Astrocyte of the hippocampus (primary cell): Measurements from ENCODE around the gene SYVN1.

Experiments used
- DNase-seq: peaks from one replicate; pipeline ENCODE4 v3.0.0; 2011; ENCODE audit warnings: low read depth, low spot score

SYVN1 gene

GRCh38 chr11:65087827-65088226 is 46.5 kb downstream of the SYVN1 start:
- no peak for DNase-seq

GRCh38 chr11:65087216-65087615 is 47.1 kb downstream of the SYVN1 start:
- no peak for DNase-seq

GRCh38 chr11:65086809-65087208 is 47.5 kb downstream of the SYVN1 start:
- no peak for DNase-seq

GRCh38 chr11:65085446-65085845 is 48.9 kb downstream of the SYVN1 start:
- no peak for DNase-seq

GRCh38 chr11:65084598-65085375 is 49.5 kb downstream of the SYVN1 start:
- DNase-seq, result no peak

- peak; percentile 99 for DNase-seq
These were observed 50.3 kb downstream of the SYVN1 start, which contains the start of the genes CDCA5 and ZFPL1 for GRCh38 chr11:65083834-65084597. Gene CDCA5 (minus strand): TSS chr11:65084040. CDS start chr11:65083978, 62 bp downstream. Gene ZFPL1 (plus strand): TSS chr11:65084222. CDS start chr11:65084699, 477 bp downstream.

- DNase-seq, result no peak
These were observed 51.0 kb downstream of the SYVN1 start for GRCh38 chr11:65083134-65083833.

GRCh38 chr11:65078786-65079342 is 55.5 kb downstream of the SYVN1 start:
- DNase-seq, result no peak

- peak; percentile 46 for DNase-seq
These were observed 56.2 kb downstream of the SYVN1 start for GRCh38 chr11:65078151-65078550.

GRCh38 chr11:65077451-65077850 is 56.9 kb downstream of the SYVN1 start:
- no peak for DNase-seq
